GM23338 (cell line): ENCODE data around the gene COIL. TPM values are rescaled to one million over a fixed set of nuclear protein-coding genes. Genes with fewer than 3 reads are reported as not detected.

Experiments used
- ATAC-seq: fragments of 200-7000 bp; cut with Tn5 transposase; 3 replicates; pipeline ENCODE4 v1.9.1; 2020
- DNase-seq: peaks from one replicate; pipeline ENCODE4 v3.0.0-alpha.2; 2015; ENCODE audit warnings: low spot score
- H2AFZ ChIP-seq: fragments of 200-600 bp; sonication (generic); 2 replicates; pipeline ENCODE4 v1.8.0; 2016; ENCODE audit warnings: antibody characterized with exemption, mild to moderate bottlenecking, moderate library complexity
- H3F3A ChIP-seq: fragments of 200-600 bp; sonication (generic); replicated peaks from 2 replicates; pipeline ENCODE4 v1.8.0; 2017; ENCODE audit warnings: antibody characterized with exemption, mixed run types, low read depth
- H3K27ac ChIP-seq: fragments of 200-600 bp; sonication (generic); 2 replicates; pipeline ENCODE4 v1.6.1; 2016; ENCODE audit warnings: low read depth
- H3K27me3 ChIP-seq: fragments of 200-600 bp; sonication (generic); 2 replicates; pipeline ENCODE4 v1.8.0; 2016; ENCODE audit warnings: mild to moderate bottlenecking, mixed run types, moderate library complexity; ENCODE audit not compliant: insufficient read depth
- H3K36me3 ChIP-seq: fragments of 200-600 bp; sonication (generic); 2 replicates; pipeline ENCODE4 v1.8.0; 2016; ENCODE audit warnings: mild to moderate bottlenecking; ENCODE audit not compliant: insufficient read depth
- H3K4me1 ChIP-seq: fragments of 200-600 bp; sonication (generic); 2 replicates; pipeline ENCODE4 v1.8.0; 2016; ENCODE audit warnings: mild to moderate bottlenecking, moderate library complexity; ENCODE audit not compliant: insufficient read depth
- H3K4me2 ChIP-seq: fragments of 200-600 bp; sonication (generic); 2 replicates; pipeline ENCODE4 v1.7.1; 2017; ENCODE audit warnings: mixed run types
- H3K4me3 ChIP-seq: fragments of 200-600 bp; sonication (generic); 2 replicates; pipeline ENCODE4 v1.6.1; 2016; ENCODE audit warnings: mixed run types
- H3K79me2 ChIP-seq: fragments of 200-600 bp; sonication (generic); replicated peaks from 2 replicates; pipeline ENCODE4 v1.8.0; 2017; ENCODE audit warnings: mild to moderate bottlenecking; ENCODE audit not compliant: insufficient read depth
- H3K9me2 ChIP-seq: fragments of 200-600 bp; sonication (generic); 2 replicates; pipeline ENCODE4 v1.8.0; 2017; ENCODE audit not compliant: insufficient read depth
- H4K20me1 ChIP-seq: fragments of 200-600 bp; sonication (generic); replicated peaks from 2 replicates; pipeline ENCODE4 v1.8.0; 2017; ENCODE audit warnings: mild to moderate bottlenecking; ENCODE audit not compliant: insufficient read depth
- H3K27ac Mint-ChIP-seq: 2 replicates; pipeline ENCODE4 v1.8.0; 2020; ENCODE audit warnings: inconsistent platforms, mild to moderate bottlenecking, moderate library complexity, mixed read lengths
- H3K27me3 Mint-ChIP-seq: 3 replicates; pipeline ENCODE4 v1.8.0; 2022; ENCODE audit warnings: low read depth, mild to moderate bottlenecking, moderate library complexity, mixed read lengths, inconsistent platforms; ENCODE audit not compliant: insufficient read depth, poor library complexity
- H3K36me3 Mint-ChIP-seq: 3 replicates; pipeline ENCODE4 v1.8.0; 2021; ENCODE audit warnings: low read depth, mild to moderate bottlenecking, inconsistent platforms, moderate library complexity, mixed read lengths
- H3K4me1 Mint-ChIP-seq: 3 replicates; pipeline ENCODE4 v1.8.0; 2020; ENCODE audit warnings: mild to moderate bottlenecking, inconsistent platforms, mixed read lengths
- H3K4me3 Mint-ChIP-seq: 3 replicates; pipeline ENCODE4 v1.8.0; 2021; ENCODE audit warnings: moderate library complexity, mild to moderate bottlenecking, inconsistent platforms, mixed read lengths
- H3K9me3 Mint-ChIP-seq: 3 replicates; pipeline ENCODE4 v1.8.0; 2020; ENCODE audit warnings: moderate library complexity, mild to moderate bottlenecking, inconsistent platforms, mixed read lengths
- EZH2 ChIP-seq: fragments of 200-600 bp; sonication (generic); IDR thresholded peaks from one replicate; pipeline ENCODE4 v1.8.0; 2017; ENCODE audit warnings: antibody characterized with exemption, mild to moderate bottlenecking, low read depth; ENCODE audit not compliant: unreplicated experiment
- JUNB ChIP-seq: IDR thresholded peaks from one replicate; pipeline ENCODE4 v1.6.1; 2016; ENCODE audit warnings: antibody characterized with exemption; ENCODE audit not compliant: unreplicated experiment
- POLR2AphosphoS5 ChIP-seq: IDR thresholded peaks from 2 replicates; pipeline ENCODE4 v1.6.1; 2016; ENCODE audit warnings: antibody characterized with exemption, low read depth
- STAT1 ChIP-seq: IDR thresholded peaks from one replicate; pipeline ENCODE4 v1.6.1; 2016; ENCODE audit warnings: antibody characterized with exemption; ENCODE audit not compliant: unreplicated experiment
- ZNF331 ChIP-seq: fragments of 250-450 bp; sonication (Bioruptor Pico); IDR thresholded peaks from 2 replicates; pipeline ENCODE4 v1.5.0; 2020; ENCODE audit warnings: low read depth, mild to moderate bottlenecking, moderate library complexity
- polyA plus RNA-seq: library from polyadenylated mRNA; unstranded; fragments of >200 nt; fragmentation: Nextera tagmentation; extraction: Ambion mirVana; gene quantifications from 2 replicates; pipeline ENCODE4 v1.2.1, GENCODE V29; 2016
- total RNA-seq: library from RNA; depleted of rRNA; stranded (reverse); fragments of >200 nt; shearing (Covaris generic); gene quantifications from 2 replicates; pipeline ENCODE4 v1.2.3, GENCODE V29; 2014
- TF ChIP-seq, protein P1 (sequence below): fragments of 250-450 bp; sonication (Bioruptor Pico); IDR thresholded peaks from 2 replicates; pipeline ENCODE4 v1.5.0; 2020; ENCODE audit warnings: mild to moderate bottlenecking, moderate library complexity

COIL gene
- total and polyA plus RNA-seq, 2 experiments from 2014 or later = 18.5 to 32.2 TPM

DNA sequence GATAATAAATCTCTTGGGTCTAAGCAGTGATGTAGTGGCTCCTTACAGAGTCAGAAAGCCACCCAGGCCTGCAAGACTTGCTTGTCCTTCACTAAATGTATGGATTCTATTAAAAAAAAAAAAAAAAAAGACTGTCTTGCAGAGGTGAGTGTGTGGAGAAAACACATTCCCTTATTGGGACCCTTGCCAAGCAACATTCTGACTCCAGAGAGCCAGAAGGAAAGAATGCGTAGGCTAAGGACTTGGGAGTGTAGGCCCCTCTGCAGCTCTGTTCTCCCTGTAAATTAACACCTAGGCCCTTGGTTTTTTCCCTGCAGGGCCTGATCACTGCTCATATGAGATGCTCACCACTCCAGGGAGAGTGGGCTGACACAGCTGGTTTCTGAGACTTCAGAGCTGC is 34.9 kb upstream of the COIL start (continued):
- TF ChIP-seq POLR2AphosphoS5 (no peak), EZH2 (no peak), ZNF331 (CRISPR knock-in tag) (no peak), STAT1 (no peak), JUNB (no peak)
- TF ChIP-seq, protein P1, sequence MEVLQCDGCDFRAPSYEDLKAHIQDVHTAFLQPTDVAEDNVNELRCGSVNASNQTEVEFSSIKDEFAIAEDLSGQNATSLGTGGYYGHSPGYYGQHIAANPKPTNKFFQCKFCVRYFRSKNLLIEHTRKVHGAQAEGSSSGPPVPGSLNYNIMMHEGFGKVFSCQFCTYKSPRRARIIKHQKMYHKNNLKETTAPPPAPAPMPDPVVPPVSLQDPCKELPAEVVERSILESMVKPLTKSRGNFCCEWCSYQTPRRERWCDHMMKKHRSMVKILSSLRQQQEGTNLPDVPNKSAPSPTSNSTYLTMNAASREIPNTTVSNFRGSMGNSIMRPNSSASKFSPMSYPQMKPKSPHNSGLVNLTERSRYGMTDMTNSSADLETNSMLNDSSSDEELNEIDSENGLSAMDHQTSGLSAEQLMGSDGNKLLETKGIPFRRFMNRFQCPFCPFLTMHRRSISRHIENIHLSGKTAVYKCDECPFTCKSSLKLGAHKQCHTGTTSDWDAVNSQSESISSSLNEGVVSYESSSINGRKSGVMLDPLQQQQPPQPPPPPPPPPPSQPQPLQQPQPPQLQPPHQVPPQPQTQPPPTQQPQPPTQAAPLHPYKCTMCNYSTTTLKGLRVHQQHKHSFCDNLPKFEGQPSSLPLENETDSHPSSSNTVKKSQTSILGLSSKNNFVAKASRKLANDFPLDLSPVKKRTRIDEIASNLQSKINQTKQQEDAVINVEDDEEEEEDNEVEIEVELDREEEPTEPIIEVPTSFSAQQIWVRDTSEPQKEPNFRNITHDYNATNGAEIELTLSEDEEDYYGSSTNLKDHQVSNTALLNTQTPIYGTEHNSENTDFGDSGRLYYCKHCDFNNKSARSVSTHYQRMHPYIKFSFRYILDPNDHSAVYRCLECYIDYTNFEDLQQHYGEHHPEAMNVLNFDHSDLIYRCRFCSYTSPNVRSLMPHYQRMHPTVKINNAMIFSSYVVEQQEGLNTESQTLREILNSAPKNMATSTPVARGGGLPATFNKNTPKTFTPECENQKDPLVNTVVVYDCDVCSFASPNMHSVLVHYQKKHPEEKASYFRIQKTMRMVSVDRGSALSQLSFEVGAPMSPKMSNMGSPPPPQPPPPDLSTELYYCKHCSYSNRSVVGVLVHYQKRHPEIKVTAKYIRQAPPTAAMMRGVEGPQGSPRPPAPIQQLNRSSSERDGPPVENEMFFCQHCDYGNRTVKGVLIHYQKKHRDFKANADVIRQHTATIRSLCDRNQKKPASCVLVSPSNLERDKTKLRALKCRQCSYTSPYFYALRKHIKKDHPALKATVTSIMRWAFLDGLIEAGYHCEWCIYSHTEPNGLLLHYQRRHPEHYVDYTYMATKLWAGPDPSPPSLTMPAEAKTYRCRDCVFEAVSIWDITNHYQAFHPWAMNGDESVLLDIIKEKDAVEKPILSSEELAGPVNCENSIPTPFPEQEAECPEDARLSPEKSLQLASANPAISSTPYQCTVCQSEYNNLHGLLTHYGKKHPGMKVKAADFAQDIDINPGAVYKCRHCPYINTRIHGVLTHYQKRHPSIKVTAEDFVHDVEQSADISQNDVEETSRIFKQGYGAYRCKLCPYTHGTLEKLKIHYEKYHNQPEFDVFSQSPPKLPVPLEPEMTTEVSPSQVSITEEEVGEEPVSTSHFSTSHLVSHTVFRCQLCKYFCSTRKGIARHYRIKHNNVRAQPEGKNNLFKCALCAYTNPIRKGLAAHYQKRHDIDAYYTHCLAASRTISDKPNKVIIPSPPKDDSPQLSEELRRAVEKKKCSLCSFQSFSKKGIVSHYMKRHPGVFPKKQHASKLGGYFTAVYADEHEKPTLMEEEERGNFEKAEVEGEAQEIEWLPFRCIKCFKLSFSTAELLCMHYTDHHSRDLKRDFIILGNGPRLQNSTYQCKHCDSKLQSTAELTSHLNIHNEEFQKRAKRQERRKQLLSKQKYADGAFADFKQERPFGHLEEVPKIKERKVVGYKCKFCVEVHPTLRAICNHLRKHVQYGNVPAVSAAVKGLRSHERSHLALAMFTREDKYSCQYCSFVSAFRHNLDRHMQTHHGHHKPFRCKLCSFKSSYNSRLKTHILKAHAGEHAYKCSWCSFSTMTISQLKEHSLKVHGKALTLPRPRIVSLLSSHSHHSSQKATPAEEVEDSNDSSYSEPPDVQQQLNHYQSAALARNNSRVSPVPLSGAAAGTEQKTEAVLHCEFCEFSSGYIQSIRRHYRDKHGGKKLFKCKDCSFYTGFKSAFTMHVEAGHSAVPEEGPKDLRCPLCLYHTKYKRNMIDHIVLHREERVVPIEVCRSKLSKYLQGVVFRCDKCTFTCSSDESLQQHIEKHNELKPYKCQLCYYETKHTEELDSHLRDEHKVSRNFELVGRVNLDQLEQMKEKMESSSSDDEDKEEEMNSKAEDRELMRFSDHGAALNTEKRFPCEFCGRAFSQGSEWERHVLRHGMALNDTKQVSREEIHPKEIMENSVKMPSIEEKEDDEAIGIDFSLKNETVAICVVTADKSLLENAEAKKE = no peak

- Mint-ChIP-seq H3K4me3 (no peak overlapping the region), H3K27ac (no peak overlapping the region), H3K36me3 (peaks cover 12% of the 10 kb centered on the region; the same call in 2 of the 3 replicates), H3K4me1 (no peaks in the 10 kb centered on the region), H3K9me3 (no peaks in the 10 kb centered on the region), H3K27me3 (peaks cover 3% of the 10 kb centered on the region)
- H2AFZ ChIP-seq = no peak overlapping the region
- no peaks in the 10 kb centered on the region for H3K4me1 ChIP-seq
- no peaks in the 10 kb centered on the region for H3K79me2 ChIP-seq
- H3K9me2 ChIP-seq = no peaks in the 10 kb centered on the region
- no peak overlapping the region for H3K4me2 ChIP-seq
- no peak for DNase-seq
- H3K27ac ChIP-seq = no peak overlapping the region
- TF ChIP-seq STAT1 (no peak), ZNF331 (CRISPR knock-in tag) (no peak), POLR2AphosphoS5 (no peak)
- no peaks in the 10 kb centered on the region for H4K20me1 ChIP-seq
- no peaks in the 10 kb centered on the region for H3F3A ChIP-seq
- H3K27me3 ChIP-seq = no peaks in the 10 kb centered on the region
- peaks cover 8% of the 10 kb centered on the region; the same call in 1 of the 2 replicates for H3K36me3 ChIP-seq
- no peak overlapping the region for H3K4me3 ChIP-seq
- ATAC-seq = no peak
These were observed 33.4 kb upstream of the COIL start for GRCh38 chr17:56994009-56994792.
